ENCODE measurements around the gene MORN4.

The MORN4 gene

GRCh38 chr10:97599272-97599619 lies 34.1 kb downstream of the MORN4 start:
- Histone ChIP-seq H3K27me3 (ENCODE audit: insufficient read depth, low read length) (no peaks in the 10 kb centered on the region), H3K9me2 (ENCODE audit: low read depth, low read length) (no peaks in the 10 kb centered on the region), H3K27ac (ENCODE audit: low read depth, low read length, poor library complexity, severe bottlenecking) (no peak overlapping the region), H4K20me1 (ENCODE audit: insufficient read depth, low read length) (no peaks in the 10 kb centered on the region), H3K4me1 (ENCODE audit: insufficient read depth, low read length, severe bottlenecking) (no peaks in the 10 kb centered on the region), H3K9me3 (ENCODE audit: low read length) (no peaks in the 10 kb centered on the region), H3K4me2 (ENCODE audit: low read length) (no peak overlapping the region), H2AFZ (ENCODE audit: low read length) (no peak overlapping the region), H3K9ac (ENCODE audit: low read length) (no peak overlapping the region), H3K36me3 (ENCODE audit: insufficient read depth, low read length) (no peaks in the 10 kb centered on the region), H3K79me2 (ENCODE audit: insufficient read depth, low read length) (no peaks in the 10 kb centered on the region), H3K4me3 (ENCODE audit: low read depth, low read length, poor library complexity, severe bottlenecking) (no peak overlapping the region), H3F3A (ENCODE audit: insufficient read depth, low read length) (no peaks in the 10 kb centered on the region)
- no peak for TF ChIP-seq EZH2 (IDR thresholded peaks at IDR 0.05; ENCODE audit: borderline replicate concordance, low read length)
- TF ChIP-seq, protein P1, sequence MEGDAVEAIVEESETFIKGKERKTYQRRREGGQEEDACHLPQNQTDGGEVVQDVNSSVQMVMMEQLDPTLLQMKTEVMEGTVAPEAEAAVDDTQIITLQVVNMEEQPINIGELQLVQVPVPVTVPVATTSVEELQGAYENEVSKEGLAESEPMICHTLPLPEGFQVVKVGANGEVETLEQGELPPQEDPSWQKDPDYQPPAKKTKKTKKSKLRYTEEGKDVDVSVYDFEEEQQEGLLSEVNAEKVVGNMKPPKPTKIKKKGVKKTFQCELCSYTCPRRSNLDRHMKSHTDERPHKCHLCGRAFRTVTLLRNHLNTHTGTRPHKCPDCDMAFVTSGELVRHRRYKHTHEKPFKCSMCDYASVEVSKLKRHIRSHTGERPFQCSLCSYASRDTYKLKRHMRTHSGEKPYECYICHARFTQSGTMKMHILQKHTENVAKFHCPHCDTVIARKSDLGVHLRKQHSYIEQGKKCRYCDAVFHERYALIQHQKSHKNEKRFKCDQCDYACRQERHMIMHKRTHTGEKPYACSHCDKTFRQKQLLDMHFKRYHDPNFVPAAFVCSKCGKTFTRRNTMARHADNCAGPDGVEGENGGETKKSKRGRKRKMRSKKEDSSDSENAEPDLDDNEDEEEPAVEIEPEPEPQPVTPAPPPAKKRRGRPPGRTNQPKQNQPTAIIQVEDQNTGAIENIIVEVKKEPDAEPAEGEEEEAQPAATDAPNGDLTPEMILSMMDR (IDR thresholded peaks at IDR 0.05; ENCODE audit: low read length) = no peak

DNA sequence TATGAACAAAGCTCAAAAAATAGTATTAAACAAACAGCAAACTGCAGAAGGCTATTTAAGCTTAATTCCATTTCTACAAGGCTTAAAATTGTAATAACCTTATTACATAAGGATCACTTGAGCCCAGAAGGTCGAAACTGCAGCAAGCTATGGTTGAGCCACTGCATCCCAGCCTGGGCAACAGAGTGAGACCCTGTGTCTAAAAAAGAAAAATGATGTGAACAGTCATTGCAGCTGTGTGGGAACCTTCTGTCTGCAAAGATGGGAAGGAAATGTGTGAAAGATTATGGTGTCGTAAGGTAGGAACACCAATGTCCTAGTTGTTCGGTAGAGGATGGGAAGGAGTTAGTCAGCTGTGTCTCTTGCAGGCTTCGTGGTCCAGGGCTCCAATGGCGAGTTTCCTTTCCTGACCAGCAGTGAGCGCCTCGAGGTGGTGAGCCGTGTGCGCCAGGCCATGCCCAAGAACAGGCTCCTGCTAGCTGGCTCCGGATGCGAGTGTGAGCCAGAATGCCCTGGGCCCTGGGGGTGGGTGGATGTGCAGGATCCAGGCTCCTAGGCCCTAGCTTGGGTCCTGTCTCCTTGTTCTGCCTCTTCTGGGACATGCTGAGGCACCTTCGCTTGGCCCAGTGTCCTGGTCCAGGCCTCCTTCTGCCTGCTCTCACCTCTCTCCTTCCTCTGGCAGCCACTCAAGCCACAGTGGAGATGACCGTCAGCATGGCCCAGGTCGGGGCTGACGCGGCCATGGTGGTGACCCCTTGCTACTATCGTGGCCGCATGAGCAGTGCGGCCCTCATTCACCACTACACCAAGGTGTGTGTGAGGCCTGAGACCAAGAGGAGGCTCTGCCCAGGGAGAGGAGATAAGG lies 34.7 kb downstream of the MORN4 start:
- no peak overlapping the region for H3K9ac ChIP-seq (ENCODE audit: low read length)
- no peaks in the 10 kb centered on the region for H4K20me1 ChIP-seq (ENCODE audit: insufficient read depth, low read length)
- H3K4me3 ChIP-seq (ENCODE audit: low read depth, low read length, poor library complexity, severe bottlenecking) = no peak overlapping the region
- no peak overlapping the region for H2AFZ ChIP-seq (ENCODE audit: low read length)
- H3K9me3 ChIP-seq (ENCODE audit: low read length) = no peaks in the 10 kb centered on the region
- H3F3A ChIP-seq (ENCODE audit: insufficient read depth, low read length) = no peaks in the 10 kb centered on the region
- no peak overlapping the region for H3K4me2 ChIP-seq (ENCODE audit: low read length)
- no peaks in the 10 kb centered on the region for H3K27me3 ChIP-seq (ENCODE audit: insufficient read depth, low read length)
- H3K9me2 ChIP-seq (ENCODE audit: low read depth, low read length) = no peaks in the 10 kb centered on the region
- no peak for TF ChIP-seq EZH2 (IDR thresholded peaks at IDR 0.05; ENCODE audit: borderline replicate concordance, low read length)
- TF ChIP-seq, protein P1 (IDR thresholded peaks at IDR 0.05; ENCODE audit: low read length) = no peak
- no peaks in the 10 kb centered on the region for H3K4me1 ChIP-seq (ENCODE audit: insufficient read depth, low read length, severe bottlenecking)
- no peak overlapping the region for H3K27ac ChIP-seq (ENCODE audit: low read depth, low read length, poor library complexity, severe bottlenecking)
- H3K36me3 ChIP-seq (ENCODE audit: insufficient read depth, low read length) = no peaks in the 10 kb centered on the region
- no peaks in the 10 kb centered on the region for H3K79me2 ChIP-seq (ENCODE audit: insufficient read depth, low read length)

DNA sequence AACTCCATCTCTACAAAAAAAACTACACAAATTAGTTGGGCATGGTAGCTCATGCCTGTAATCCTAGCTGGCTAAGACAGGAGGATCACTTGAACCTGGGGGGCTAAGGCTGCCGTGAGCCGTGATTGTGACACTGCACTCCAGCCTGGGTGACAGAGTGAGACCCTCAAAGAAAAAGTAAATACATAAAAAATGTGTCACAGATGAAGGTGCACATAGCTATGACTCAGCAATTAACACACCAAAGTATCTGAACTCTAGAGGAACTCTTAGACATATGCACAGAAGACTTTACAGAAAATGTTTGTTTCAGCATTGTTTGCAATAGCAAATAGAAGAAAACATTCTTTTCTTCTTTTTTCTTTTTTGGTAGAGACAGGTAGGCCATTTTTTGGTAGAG lies 35.5 kb downstream of the MORN4 start:
- Histone ChIP-seq H3F3A (ENCODE audit: insufficient read depth, low read length) (no peaks in the 10 kb centered on the region), H3K36me3 (ENCODE audit: insufficient read depth, low read length) (no peaks in the 10 kb centered on the region), H3K9me2 (ENCODE audit: low read depth, low read length) (no peaks in the 10 kb centered on the region), H3K9ac (ENCODE audit: low read length) (no peak overlapping the region), H3K4me2 (ENCODE audit: low read length) (no peak overlapping the region), H2AFZ (ENCODE audit: low read length) (no peak overlapping the region), H3K27ac (ENCODE audit: low read depth, low read length, poor library complexity, severe bottlenecking) (no peak overlapping the region), H3K27me3 (ENCODE audit: insufficient read depth, low read length) (no peaks in the 10 kb centered on the region), H3K4me3 (ENCODE audit: low read depth, low read length, poor library complexity, severe bottlenecking) (no peak overlapping the region), H4K20me1 (ENCODE audit: insufficient read depth, low read length) (no peaks in the 10 kb centered on the region), H3K79me2 (ENCODE audit: insufficient read depth, low read length) (no peaks in the 10 kb centered on the region), H3K4me1 (ENCODE audit: insufficient read depth, low read length, severe bottlenecking) (no peaks in the 10 kb centered on the region), H3K9me3 (ENCODE audit: low read length) (no peaks in the 10 kb centered on the region)
- TF ChIP-seq EZH2 (IDR thresholded peaks at IDR 0.05; ENCODE audit: borderline replicate concordance, low read length) = no peak
- TF ChIP-seq, protein P1 (IDR thresholded peaks at IDR 0.05; ENCODE audit: low read length) = no peak
